CD4-positive, alpha-beta T cell treated with Interleukin-1 beta for 1 hour (primary cell): ENCODE measurements around the gene SLC27A6.
"Not testable (repeated sequence)": the region's sequence is repeated elsewhere in the genome, so short reads cannot be mapped to it uniquely, and the experiment has no call there.

ENCODE experiments used
- DNase-seq, 2 donors: peaks; one replicate each; pipeline ENCODE4 v3.0.0-alpha.2; 2020 to 2022

The SLC27A6 gene

GRCh38 chr5:128965011-128965637 is at the start of gene SLC27A6:
TSS of gene SLC27A6 (plus strand) at chr5:128965488. CDS start at chr5:128966138, 650 bp downstream.
- no peak for DNase-seq

GRCh38 chr5:128919542-128919941 is 45.7 kb upstream of the SLC27A6 start:
- DNase-seq: no peak

- DNase-seq: no peak
Observed at GRCh38 chr5:128920345-128921215, 44.7 kb upstream of the SLC27A6 start.

GRCh38 chr5:128924299-128924698 is 41.0 kb upstream of the SLC27A6 start:
- DNase-seq: no peak

GRCh38 chr5:128925973-128926372 is 39.3 kb upstream of the SLC27A6 start:
- DNase-seq: no peak

- no peak for DNase-seq
Observed at GRCh38 chr5:128927644-128928043, 37.6 kb upstream of the SLC27A6 start.

- DNase-seq: not testable (repeated sequence)
Observed at GRCh38 chr5:128932232-128932631, 33.1 kb upstream of the SLC27A6 start.

- not testable (repeated sequence) for DNase-seq
Observed at GRCh38 chr5:128943100-128943499, 22.2 kb upstream of the SLC27A6 start.

- no peak for DNase-seq
Observed at GRCh38 chr5:128949847-128950546, 15.3 kb upstream of the SLC27A6 start.

- not testable (repeated sequence) for DNase-seq
Observed at GRCh38 chr5:128951301-128951700, 14.0 kb upstream of the SLC27A6 start.

- DNase-seq: no peak
Observed at GRCh38 chr5:128956164-128956563, 9.1 kb upstream of the SLC27A6 start.

GRCh38 chr5:128962211-128962610 is 3.1 kb upstream of the SLC27A6 start:
- DNase-seq: no peak

- no peak for DNase-seq
Observed at GRCh38 chr5:128965638-128966302, 482 bp downstream of the SLC27A6 start.

- DNase-seq: no peak
Observed at GRCh38 chr5:128966375-128966774, 1.1 kb downstream of the SLC27A6 start.

- no peak for DNase-seq
Observed at GRCh38 chr5:128966846-128967245, 1.6 kb downstream of the SLC27A6 start.

GRCh38 chr5:128973244-128973643 is 8.0 kb downstream of the SLC27A6 start:
- DNase-seq: no peak

GRCh38 chr5:128974567-128974966 is 9.3 kb downstream of the SLC27A6 start:
- DNase-seq: no peak

GRCh38 chr5:128979761-128980160 is 14.5 kb downstream of the SLC27A6 start:
- DNase-seq: no peak

GRCh38 chr5:128980917-128981316 is 15.6 kb downstream of the SLC27A6 start:
- no peak for DNase-seq

GRCh38 chr5:128984480-128984879 is 19.2 kb downstream of the SLC27A6 start:
- DNase-seq: no peak

- no peak for DNase-seq
Observed at GRCh38 chr5:128988476-128988875, 23.2 kb downstream of the SLC27A6 start.

- no peak for DNase-seq
Observed at GRCh38 chr5:129001841-129002526, 36.7 kb downstream of the SLC27A6 start.

- no peak for DNase-seq
Observed at GRCh38 chr5:129002527-129002842, 37.2 kb downstream of the SLC27A6 start.
